Aorta (tissue), 5 donors: ENCODE measurements around the gene ETFB. TPM values are rescaled to one million over a fixed set of nuclear protein-coding genes. Genes with fewer than 3 reads are reported as not detected.

Experiments
- ATAC-seq: fragments of 200-7000 bp; cut with Tn5 transposase; one replicate; pipeline ENCODE4 v1.9.1; 2022; ENCODE audit warnings: moderate library complexity; ENCODE audit not compliant: low FRiP score
- DNase-seq, 2 donors: peaks; one replicate each; pipeline ENCODE4 v3.0.0-alpha.2; 2020
- H3K27ac ChIP-seq, 2 donors: one replicate each; pipeline ENCODE4 v1.5.1; 2013; ENCODE audit warnings: low read length in 2 of 2, mild to moderate bottlenecking in 2 of 2, moderate library complexity in 2 of 2, control low read depth in 1 of 2, inconsistent platforms in 1 of 2, low read depth in 1 of 2
- H3K27me3 ChIP-seq, 2 donors: one replicate each; pipeline ENCODE4 v1.6.1; 2013; ENCODE audit warnings: control low read depth in 1 of 2, low read length in 1 of 2, mild to moderate bottlenecking in 1 of 2, moderate library complexity in 1 of 2; ENCODE audit not compliant: insufficient read depth in 2 of 2, control insufficient read depth in 1 of 2
- H3K36me3 ChIP-seq, 2 donors: one replicate each; pipeline ENCODE4 v1.6.1; 2013; ENCODE audit warnings: control low read depth in 1 of 2, low read length in 1 of 2, mild to moderate bottlenecking in 1 of 2; ENCODE audit not compliant: insufficient read depth in 2 of 2, control insufficient read depth in 1 of 2
- H3K4me1 ChIP-seq, 2 donors: one replicate each; pipeline ENCODE4 v1.6.1; 2013; ENCODE audit warnings: low read length in 2 of 2, control low read depth in 1 of 2, mild to moderate bottlenecking in 1 of 2, moderate library complexity in 1 of 2; ENCODE audit not compliant: insufficient read depth in 2 of 2, control insufficient read depth in 1 of 2
- H3K4me3 ChIP-seq, 2 donors: one replicate each; pipeline ENCODE4 v1.5.1; 2013; ENCODE audit warnings: low read length in 2 of 2, control low read depth in 1 of 2, mild to moderate bottlenecking in 1 of 2
- H3K9me3 ChIP-seq: one replicate; pipeline ENCODE4 v1.6.1; 2013; ENCODE audit warnings: mild to moderate bottlenecking, low read length; ENCODE audit not compliant: control insufficient read depth
- WGBS, 2 donors: extraction: QIAGEN DNeasy Blood & Tissue Kit; methylation state at CpG; one replicate each; pipeline ENCODE4 v1.1.7; 2013; 5-methylcytosine and 5-hydroxymethylcytosine counted together
- intact Hi-C, 2 donors: fragments of 100-400 bp; cut with DNase I; formaldehyde crosslinking; loops; one replicate each; pipeline versions ENCODE4 v1.14.2 to v1.15.0; 2022
- polyA plus RNA-seq, 2 donors: library from polyadenylated mRNA; stranded (reverse); fragments of 200-250 nt; gene quantifications; one replicate each; pipeline ENCODE4 v1.2.3, GENCODE V29; 2013
- total RNA-seq, 2 donors: library from RNA; stranded (reverse); fragmentation: NEBNext Ultra II Directional; extraction: Animal tissue kit (Norgen Biotek cat#: 25700); gene quantifications; one replicate each; pipeline ENCODE4 v1.2.1, GENCODE V29; 2021
- donor health status: healthy with polysubstance abuse.
- donor health status: Bipolar disorder and iron deficiency.
- donor health status: DM: no; HTN: no; CAD: no.
- donor health status: DM: no; HTN: no; CAD: no.
- donor health status: DM: yes; HTN: yes; CAD: no.

The ETFB gene
- total and polyA plus RNA-seq, 4 donors = 41.5 to 110 (median 73.4) TPM

- H3K9me3 ChIP-seq = peaks cover 2% of the 10 kb centered on the region
- no peaks in the 10 kb centered on the region for H3K27me3 ChIP-seq
- no peak overlapping the region for H3K27ac ChIP-seq
- WGBS, 2 donors = 45 to 47% methylated on average over 23 of the region's 23 CpGs
- H3K36me3 ChIP-seq = no peaks in the 10 kb centered on the region
- intact Hi-C loops = no loop called here
- ATAC-seq = no peak
- DNase-seq = no peak
- H3K4me1 ChIP-seq = no peaks in the 10 kb centered on the region
- H3K4me3 ChIP-seq = no peak overlapping the region
These were observed 47.2 kb downstream of the ETFB start for GRCh38 chr19:51318687-51319648.

- Histone ChIP-seq H3K27me3 (no peaks in the 10 kb centered on the region), H3K27ac (no peak overlapping the region), H3K36me3 (no peaks in the 10 kb centered on the region), H3K4me3 (no peak overlapping the region), H3K9me3 (peaks cover 2% of the 10 kb centered on the region), H3K4me1 (no peaks in the 10 kb centered on the region)
- no peak for ATAC-seq
- WGBS, 2 donors = 70 to 88% methylated on average over 1 of the region's 1 CpG
- DNase-seq = no peak
- intact Hi-C loops = no loop called here
These were observed 48.2 kb downstream of the ETFB start for GRCh38 chr19:51317968-51318367.

- Histone ChIP-seq H3K4me1 (no peaks in the 10 kb centered on the region), H3K36me3 (no peaks in the 10 kb centered on the region), H3K4me3 (no peak overlapping the region), H3K9me3 (peaks cover 2% of the 10 kb centered on the region), H3K27me3 (no peaks in the 10 kb centered on the region), H3K27ac (no peak overlapping the region)
- ATAC-seq = no peak
- intact Hi-C loops = no loop called here
- DNase-seq = no peak
- WGBS, 2 donors = 82 to 88% methylated on average over 3 of the region's 3 CpGs
These were observed 48.8 kb downstream of the ETFB start for GRCh38 chr19:51317376-51317775.

GRCh38 chr19:51316688-51317087, 49.5 kb downstream of the ETFB start:
- no peaks in the 10 kb centered on the region for H3K36me3 ChIP-seq
- no peak overlapping the region for H3K4me3 ChIP-seq
- H3K27me3 ChIP-seq = no peaks in the 10 kb centered on the region
- ATAC-seq = no peak
- H3K9me3 ChIP-seq = peaks cover 2% of the 10 kb centered on the region
- intact Hi-C loops = no loop called here
- no peak overlapping the region for H3K27ac ChIP-seq
- WGBS, 2 donors = 61 to 73% methylated on average over 8 of the region's 8 CpGs
- no peaks in the 10 kb centered on the region for H3K4me1 ChIP-seq
- DNase-seq = no peak

- DNase-seq (no peak), ATAC-seq (no peak)
- Histone ChIP-seq H3K9me3 (peaks cover 4% of the 10 kb centered on the region), H3K4me1 (no peaks in the 10 kb centered on the region), H3K4me3 (no peak within 1 kb of the TSS), H3K27ac (no peak within 1 kb of the TSS), H3K36me3 (no peaks in the 10 kb centered on the region), H3K27me3 (no peaks in the 10 kb centered on the region)
- WGBS, 2 donors = 1% methylated on average over 23 to 69 of the region's 76 CpGs
- intact Hi-C loops = no loop called here
These were observed 54.6 kb downstream of the ETFB start, which contains the start of gene IGLON5 for GRCh38 chr19:51311351-51312257. Gene IGLON5, plus strand, starts transcription at chr19:51311644. Its CDS starts 204 bp downstream, at chr19:51311848.

DNA sequence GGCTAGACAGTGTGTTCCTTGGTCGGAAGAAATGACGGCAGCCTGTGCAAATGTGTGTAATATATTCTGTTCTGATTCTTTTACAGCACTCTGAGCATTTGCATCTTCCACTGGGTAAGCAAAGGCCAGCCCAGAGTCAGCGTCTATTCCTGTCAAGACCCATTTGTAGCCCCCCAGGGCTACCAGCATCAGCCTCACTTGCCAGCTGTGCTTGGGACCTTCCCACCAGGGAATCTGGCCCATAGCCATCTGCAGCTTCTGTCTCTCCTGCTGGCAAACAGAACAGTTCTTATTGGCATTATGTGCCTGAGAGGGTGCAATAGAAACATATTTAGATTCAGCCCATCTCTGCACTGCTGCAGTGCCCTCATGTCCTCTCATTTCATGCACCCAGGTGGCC, 60.7 kb downstream of the ETFB start:
- 76 to 83% methylated on average over 3 of the region's 3 CpGs for WGBS, 2 donors

DNA sequence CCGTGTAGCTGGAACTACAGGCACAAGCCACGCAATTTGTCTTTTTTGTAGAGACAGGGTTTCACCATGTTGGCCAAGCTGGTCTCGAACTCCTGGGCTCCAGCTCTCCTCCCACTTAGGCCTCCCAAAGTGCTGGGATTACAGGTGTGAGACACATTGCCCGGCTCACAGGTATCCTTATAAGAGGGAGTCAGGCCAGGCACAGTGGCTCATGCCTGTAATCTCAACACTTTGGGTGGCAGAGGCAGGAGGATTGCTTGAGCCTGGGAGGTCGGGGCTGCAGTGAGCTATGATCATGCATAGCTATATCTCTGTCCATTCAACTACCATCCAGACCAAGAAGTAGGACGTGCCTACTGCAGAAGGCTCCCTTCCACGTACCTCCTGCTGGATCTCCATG, 64.9 kb downstream of the ETFB start:
- H3K4me1 ChIP-seq = no peaks in the 10 kb centered on the region
- intact Hi-C loops = no loop called here
- H3K27ac ChIP-seq = no peak overlapping the region
- ATAC-seq (no peak), DNase-seq (no peak)
- no peak overlapping the region for H3K4me3 ChIP-seq
- no peaks in the 10 kb centered on the region for H3K36me3 ChIP-seq
- no peaks in the 10 kb centered on the region for H3K27me3 ChIP-seq
- WGBS, 2 donors = 73 to 75% methylated on average over 7 of the region's 7 CpGs
- H3K9me3 ChIP-seq = peaks cover 3% of the 10 kb centered on the region

More for the DNA sequence above, 60.7 kb downstream of the ETFB start:
- no peak overlapping the region for H3K27ac ChIP-seq
- no peak for DNase-seq
- no peaks in the 10 kb centered on the region for H3K27me3 ChIP-seq
- H3K4me1 ChIP-seq = no peaks in the 10 kb centered on the region
- H3K9me3 ChIP-seq = peaks cover 5% of the 10 kb centered on the region
- no peak for ATAC-seq
- intact Hi-C loops = no loop called here
- H3K36me3 ChIP-seq = no peaks in the 10 kb centered on the region
- no peak overlapping the region for H3K4me3 ChIP-seq

- ATAC-seq = no peak
- no peak for DNase-seq
- H3K36me3 ChIP-seq = no peaks in the 10 kb centered on the region
- WGBS, 2 donors = 62 to 65% methylated on average over 5 of the region's 5 CpGs
- no peaks in the 10 kb centered on the region for H3K4me1 ChIP-seq
- H3K27me3 ChIP-seq = no peaks in the 10 kb centered on the region
- no peak overlapping the region for H3K4me3 ChIP-seq
- intact Hi-C loops = no loop called here
- no peak overlapping the region for H3K27ac ChIP-seq
- H3K9me3 ChIP-seq = no peaks in the 10 kb centered on the region
These were observed 68.8 kb downstream of the ETFB start for GRCh38 chr19:51297406-51297805.
